Lower leg skin (tissue), 4 donors: Measurements from ENCODE around the gene CACNA1F. TPM values are rescaled to one million over a fixed set of nuclear protein-coding genes. Genes with fewer than 3 reads are reported as not detected.
"Not testable (repeated sequence)": the region's sequence is repeated elsewhere in the genome, so short reads cannot be mapped to it uniquely, and the experiment has no call there.

Source experiments
- DNase-seq, 2 donors: peaks; one replicate each; pipeline ENCODE4 v3.0.0-alpha.2; 2019; ENCODE audit warnings: low spot score in 2 of 2
- H3K4me3 ChIP-seq: fragments of 200-600 bp; sonication (generic); 2 replicates; pipeline ENCODE4 v1.5.1; 2017; ENCODE audit warnings: mild to moderate bottlenecking, low read depth; ENCODE audit not compliant: poor library complexity, severe bottlenecking
- POLR2A ChIP-seq, 2 donors: fragments of 450-650 bp; IDR thresholded peaks; one replicate each; pipeline ENCODE4 v1.6.1; 2016 to 2017; ENCODE audit warnings: antibody characterized with exemption in 2 of 2, mild to moderate bottlenecking in 1 of 2, moderate library complexity in 1 of 2
- WGBS, 2 donors: methylation state at CpG; one replicate each; pipeline ENCODE4 v1.1.5; 2018; 5-methylcytosine and 5-hydroxymethylcytosine counted together
- intact Hi-C: fragments of 100-400 bp; cut with DNase I; formaldehyde crosslinking; loops from one replicate; pipeline ENCODE4 v1.15.0; 2023; ENCODE audit warnings: low total_unique reads
- total RNA-seq, 4 donors: library from RNA; depleted of rRNA; stranded (reverse); fragments of >200 nt; gene quantifications; one replicate each; pipeline ENCODE4 v1.1.0, GENCODE V29; 2016
- TF ChIP-seq, protein P1 (sequence below), 3 donors: fragments of 450-650 bp; IDR thresholded peaks; one replicate each; pipeline ENCODE4 v1.5.1; 2016; ENCODE audit warnings: antibody characterized with exemption in 3 of 3, mild to moderate bottlenecking in 3 of 3, moderate library complexity in 2 of 3

CACNA1F gene
- total RNA-seq, 4 donors from 2014 or later: 0.06 to 0.76 (median 0.15) TPM; not detected in 1

DNA sequence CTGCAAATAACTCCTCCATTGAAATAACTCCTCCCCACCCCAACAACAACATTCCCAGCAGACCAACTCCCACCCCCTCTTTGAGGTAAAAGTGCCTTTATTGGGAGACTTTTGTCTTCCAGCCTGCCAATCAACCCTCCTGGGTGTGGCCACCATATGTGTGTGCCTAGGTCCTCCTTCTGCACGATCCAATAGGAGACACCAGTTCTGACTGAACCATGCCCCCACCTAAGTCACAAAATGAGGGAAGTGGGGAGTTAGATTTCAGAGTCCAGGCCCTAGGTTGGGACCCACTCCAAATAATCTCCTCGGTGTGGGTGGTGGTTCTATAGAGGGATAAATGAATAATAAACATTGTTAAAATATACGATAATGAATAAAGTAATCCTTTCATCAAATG lies 58.4 kb downstream of the CACNA1F start:
- intact Hi-C loops: no loop called here
- no peak for DNase-seq
- 21 to 63% methylated on average over 3 of the region's 3 CpGs for WGBS, 2 donors
- no peak for TF ChIP-seq POLR2A (IDR thresholded peaks at IDR 0.05)
- TF ChIP-seq, protein P1, sequence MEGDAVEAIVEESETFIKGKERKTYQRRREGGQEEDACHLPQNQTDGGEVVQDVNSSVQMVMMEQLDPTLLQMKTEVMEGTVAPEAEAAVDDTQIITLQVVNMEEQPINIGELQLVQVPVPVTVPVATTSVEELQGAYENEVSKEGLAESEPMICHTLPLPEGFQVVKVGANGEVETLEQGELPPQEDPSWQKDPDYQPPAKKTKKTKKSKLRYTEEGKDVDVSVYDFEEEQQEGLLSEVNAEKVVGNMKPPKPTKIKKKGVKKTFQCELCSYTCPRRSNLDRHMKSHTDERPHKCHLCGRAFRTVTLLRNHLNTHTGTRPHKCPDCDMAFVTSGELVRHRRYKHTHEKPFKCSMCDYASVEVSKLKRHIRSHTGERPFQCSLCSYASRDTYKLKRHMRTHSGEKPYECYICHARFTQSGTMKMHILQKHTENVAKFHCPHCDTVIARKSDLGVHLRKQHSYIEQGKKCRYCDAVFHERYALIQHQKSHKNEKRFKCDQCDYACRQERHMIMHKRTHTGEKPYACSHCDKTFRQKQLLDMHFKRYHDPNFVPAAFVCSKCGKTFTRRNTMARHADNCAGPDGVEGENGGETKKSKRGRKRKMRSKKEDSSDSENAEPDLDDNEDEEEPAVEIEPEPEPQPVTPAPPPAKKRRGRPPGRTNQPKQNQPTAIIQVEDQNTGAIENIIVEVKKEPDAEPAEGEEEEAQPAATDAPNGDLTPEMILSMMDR (IDR thresholded peaks at IDR 0.05): no peak
- H3K4me3 ChIP-seq: no peak overlapping the region

DNA sequence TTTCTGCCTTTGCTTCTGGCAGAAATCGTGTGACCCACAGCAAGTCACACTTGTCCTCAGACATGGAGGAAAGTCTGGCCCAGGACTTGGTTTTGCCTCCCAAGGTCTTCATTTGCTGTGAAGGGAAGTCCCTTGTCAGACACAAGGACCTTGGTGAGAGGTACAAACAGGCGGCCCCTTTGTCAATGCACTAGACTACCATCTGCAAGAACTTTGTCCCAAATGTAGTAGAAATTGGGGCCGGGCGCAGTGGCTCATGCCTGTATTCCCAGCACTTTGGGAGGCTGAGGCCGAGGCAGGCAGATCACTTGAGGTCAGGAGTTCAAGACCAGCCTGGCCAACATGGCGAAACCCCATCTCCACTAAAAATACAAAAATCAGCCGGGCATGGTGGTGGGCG lies 59.6 kb downstream of the CACNA1F start:
- DNase-seq, H3K4me3 ChIP-seq, intact Hi-C loops: not testable (repeated sequence)
- WGBS, 2 donors: 71 to 83% methylated on average over 7 of the region's 8 CpGs

DNA sequence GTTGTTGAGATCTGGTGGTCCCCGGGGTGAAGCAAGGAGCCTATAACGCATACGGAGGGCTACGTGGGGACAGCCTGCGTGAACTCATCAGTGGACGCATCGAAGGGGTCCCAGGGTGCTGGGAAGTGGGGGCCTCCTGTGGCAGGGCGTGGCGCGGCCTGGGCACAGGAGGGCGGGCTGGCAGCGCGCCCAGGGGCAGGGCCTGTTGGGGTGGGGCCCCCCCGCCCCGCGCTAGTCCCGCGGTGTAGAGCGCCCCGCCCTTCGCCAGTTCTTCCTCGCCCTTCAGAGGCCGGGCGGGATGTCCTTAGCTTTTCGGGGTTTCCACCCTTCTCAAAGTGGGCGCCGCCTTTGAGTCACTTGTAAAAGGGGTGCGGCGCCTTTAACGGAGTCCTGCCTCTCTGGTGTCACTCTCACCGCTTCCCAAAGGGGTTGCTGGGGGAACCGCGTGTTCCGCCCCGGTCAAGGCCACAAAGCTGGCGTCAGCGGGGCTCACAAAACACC lies 60.8 kb downstream of the CACNA1F start:
- WGBS, 2 donors: 1 to 37% methylated on average over 28 to 31 of the region's 37 CpGs
- TF ChIP-seq POLR2A (IDR thresholded peaks at IDR 0.05): no peak
- TF ChIP-seq, protein P1 (IDR thresholded peaks at IDR 0.05): no peak
- peak; percentile 73 to 94 for DNase-seq
- intact Hi-C loops: no loop called here
- H3K4me3 ChIP-seq: peak overlapping the region; percentile 48

DNA sequence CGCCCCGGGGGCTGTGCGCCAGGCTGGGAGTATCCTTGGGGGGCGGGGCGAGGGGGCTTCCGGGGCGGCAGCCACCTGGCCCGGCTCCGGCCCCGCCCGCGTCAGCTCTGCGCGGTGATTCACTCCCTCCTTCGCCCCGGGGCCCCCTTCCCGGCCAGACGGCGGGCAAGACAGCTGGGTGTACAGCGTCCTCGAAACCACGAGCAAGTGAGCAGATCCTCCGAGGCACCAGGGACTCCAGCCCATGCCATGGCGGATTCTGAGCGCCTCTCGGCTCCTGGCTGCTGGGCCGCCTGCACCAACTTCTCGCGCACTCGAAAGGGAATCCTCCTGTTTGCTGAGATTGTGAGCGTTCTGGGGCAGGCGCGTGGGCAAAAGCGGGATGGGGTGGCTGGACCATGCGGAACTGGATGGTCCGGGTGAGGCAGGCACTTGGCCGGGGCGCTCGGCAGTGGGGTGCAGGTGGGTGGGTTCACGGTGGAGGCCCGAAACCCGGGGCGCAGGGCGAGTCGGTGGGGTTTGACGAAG lies 61.3 kb downstream of the CACNA1F start, which contains the start of gene PLP2:
PLP2 (plus strand) TSS at position 147 of the 528 bp plus-strand sequence; CDS start at position 250, 103 bp downstream.
- no peak for TF ChIP-seq POLR2A (IDR thresholded peaks at IDR 0.05)
- TF ChIP-seq, protein P1 (IDR thresholded peaks at IDR 0.05): no peak
- intact Hi-C loops: no loop called here
- WGBS, 2 donors: 1 to 42% methylated on average over 12 to 30 of the region's 46 CpGs
- H3K4me3 ChIP-seq: peak within 1 kb of the TSS; percentile 48
- peak in 1 of 2 donors; percentile 92 for DNase-seq

DNA sequence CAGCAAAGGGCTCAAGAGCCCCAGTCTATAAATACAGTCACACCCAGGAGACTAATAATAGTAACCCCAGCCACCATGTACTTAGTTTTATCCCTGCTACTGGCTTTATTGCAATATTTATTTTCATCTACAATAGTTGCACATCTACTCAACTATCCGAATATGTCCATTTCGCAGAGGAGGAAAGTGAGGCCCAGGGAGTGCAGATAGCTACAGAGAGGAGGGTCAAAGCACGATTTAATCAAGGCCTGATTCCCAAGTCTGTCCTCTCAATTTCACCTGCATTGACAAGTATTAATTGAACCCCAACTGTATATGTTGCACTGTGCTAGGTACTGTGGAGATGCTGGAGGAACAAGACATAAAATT lies 65.4 kb downstream of the CACNA1F start:
- TF ChIP-seq POLR2A (IDR thresholded peaks at IDR 0.05): no peak
- TF ChIP-seq, protein P1 (IDR thresholded peaks at IDR 0.05): no peak
- WGBS, 2 donors: 56 to 69% methylated on average over 3 of the region's 3 CpGs
- DNase-seq: no peak
- intact Hi-C loops: no loop called here
- H3K4me3 ChIP-seq: no peak overlapping the region

DNA sequence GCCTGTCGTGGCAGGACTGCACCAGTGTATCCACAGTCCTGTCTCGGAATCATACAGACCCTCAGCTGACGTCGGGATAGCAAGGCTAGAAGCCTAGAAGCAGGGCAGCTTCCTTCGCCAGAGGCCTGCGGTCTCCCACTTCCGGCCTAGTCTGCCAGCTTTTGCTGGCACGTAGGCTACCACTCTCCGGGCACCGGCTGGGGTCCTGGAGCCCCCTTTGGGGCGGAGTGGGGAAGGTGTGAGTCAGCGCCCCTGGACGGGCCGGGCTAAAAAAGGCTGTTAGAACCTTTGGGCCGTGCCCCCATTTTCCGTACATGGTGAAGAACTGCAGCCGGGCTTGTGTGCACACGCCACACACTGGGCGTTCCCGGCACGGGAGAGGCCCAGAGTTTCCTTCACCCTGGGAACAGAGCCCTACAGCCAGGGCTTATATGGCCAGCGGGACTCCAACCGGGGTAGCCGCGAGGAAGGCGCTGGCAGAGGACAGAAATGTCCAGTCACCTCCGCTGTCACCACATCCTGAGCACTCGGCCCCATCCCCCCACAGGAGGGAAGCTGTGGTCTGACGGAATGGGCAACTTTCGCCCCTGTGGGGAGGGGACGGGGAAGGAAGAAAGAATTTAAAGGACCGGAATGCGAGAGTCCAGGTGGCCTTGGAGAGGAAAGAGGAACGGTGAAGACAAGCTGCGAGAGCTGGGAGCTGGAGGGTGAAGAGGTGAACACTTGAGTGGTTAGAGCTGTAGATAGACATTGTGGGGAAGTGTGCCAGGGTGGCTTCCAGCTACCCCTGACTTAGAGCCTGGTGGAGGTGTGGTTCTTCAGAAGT lies 66.0 kb downstream of the CACNA1F start:
- DNase-seq: peak in 1 of 2 donors; percentile 94
- intact Hi-C loops: no loop called here
- 17 to 42% methylated on average over 20 to 29 of the region's 35 CpGs for WGBS, 2 donors
- TF ChIP-seq, protein P1 (IDR thresholded peaks at IDR 0.05): no peak
- no peak for TF ChIP-seq POLR2A (IDR thresholded peaks at IDR 0.05)
- no peak overlapping the region for H3K4me3 ChIP-seq
